Sciatic nerve (tissue), 2 donors: ENCODE measurements around the gene ZBTB9. TPM values are rescaled to one million over a fixed set of nuclear protein-coding genes. Genes with fewer than 3 reads are reported as not detected.

Experiments used
- ATAC-seq: fragments of 200-7000 bp; cut with Tn5 transposase; one replicate; pipeline ENCODE4 v1.9.1; 2020; ENCODE audit warnings: mild to moderate bottlenecking, moderate library complexity
- DNase-seq: peaks from one replicate; pipeline ENCODE4 v3.0.0-alpha.2; 2020; ENCODE audit warnings: low spot score
- intact Hi-C: fragments of 100-400 bp; cut with DNase I; formaldehyde crosslinking; loops from one replicate; pipeline ENCODE4 v1.14.2; 2022
- total RNA-seq: library from RNA; stranded (reverse); fragmentation: NEBNext Ultra II Directional; extraction: Animal tissue kit (Norgen Biotek cat#: 25700); gene quantifications from one replicate; pipeline ENCODE4 v1.2.1, GENCODE V29; 2021
- donor health status: DM: no; HTN: no; CAD: no.
- donor health status: DM: no; HTN: no; CAD: no.

Gene ZBTB9
- total RNA-seq, 1 donor from 2014 or later = 6.5 TPM

GRCh38 chr6:33430991-33431879, 23.1 kb upstream of the ZBTB9 start:
- intact Hi-C loops = no loop called here
- DNase-seq (no peak), ATAC-seq (peak; percentile 36)

- intact Hi-C loops = no loop called here
- ATAC-seq (no peak), DNase-seq (no peak)
Observed at GRCh38 chr6:33431880-33432541, 22.4 kb upstream of the ZBTB9 start.

GRCh38 chr6:33432546-33432945, 21.8 kb upstream of the ZBTB9 start:
- no peak for DNase-seq
- no peak for ATAC-seq
- intact Hi-C loops = no loop called here

- DNase-seq (no peak), ATAC-seq (no peak)
- intact Hi-C loops = no loop called here
Observed at GRCh38 chr6:33433001-33433543, 21.3 kb upstream of the ZBTB9 start.

- intact Hi-C loops = no loop called here
- DNase-seq (no peak), ATAC-seq (no peak)
Observed at GRCh38 chr6:33433544-33434191, 20.7 kb upstream of the ZBTB9 start.

GRCh38 chr6:33434961-33435360, 19.4 kb upstream of the ZBTB9 start:
- intact Hi-C loops = no loop called here
- no peak for DNase-seq

GRCh38 chr6:33437666-33438065, 16.7 kb upstream of the ZBTB9 start:
- ATAC-seq (no peak), DNase-seq (no peak)
- intact Hi-C loops = no loop called here

More at GRCh38 chr6:33434961-33435360, 19.4 kb upstream of the ZBTB9 start:
- ATAC-seq = no peak

GRCh38 chr6:33438978-33439594, 15.3 kb upstream of the ZBTB9 start:
- intact Hi-C loops = no loop called here
- ATAC-seq (no peak), DNase-seq (no peak)

GRCh38 chr6:33439956-33440648, 14.3 kb upstream of the ZBTB9 start:
- intact Hi-C loops = no loop called here
- ATAC-seq (no peak), DNase-seq (no peak)

GRCh38 chr6:33440649-33441309, 13.6 kb upstream of the ZBTB9 start:
- DNase-seq (no peak), ATAC-seq (no peak)
- intact Hi-C loops = no loop called here

- DNase-seq (no peak), ATAC-seq (no peak)
- intact Hi-C loops = no loop called here
Observed at GRCh38 chr6:33441457-33441856, 12.9 kb upstream of the ZBTB9 start.

GRCh38 chr6:33442283-33442682, 12.1 kb upstream of the ZBTB9 start:
- ATAC-seq (no peak), DNase-seq (no peak)
- intact Hi-C loops = no loop called here

GRCh38 chr6:33443025-33443424, 11.4 kb upstream of the ZBTB9 start:
- no peak for DNase-seq
- no peak for ATAC-seq
- intact Hi-C loops = no loop called here

- ATAC-seq (no peak), DNase-seq (no peak)
- intact Hi-C loops = no loop called here
Observed at GRCh38 chr6:33443619-33444504, 10.5 kb upstream of the ZBTB9 start.

- intact Hi-C loops = no loop called here
- ATAC-seq = no peak
- DNase-seq = no peak
Observed at GRCh38 chr6:33445119-33445603, 9.2 kb upstream of the ZBTB9 start.

GRCh38 chr6:33446356-33446755, 8.0 kb upstream of the ZBTB9 start:
- no peak for ATAC-seq
- DNase-seq = no peak
- intact Hi-C loops = no loop called here

- no peak for ATAC-seq
- DNase-seq = no peak
- intact Hi-C loops = loop anchor here (10.0 kb wide), 1 partner anchor 124 kb away; no protein-coding TSS in a partner anchor
Observed at GRCh38 chr6:33450434-33450833, 3.9 kb upstream of the ZBTB9 start.
